OCI-LY7 (cell line): ENCODE results near the gene MS4A5. TPM values are rescaled to one million over a fixed set of nuclear protein-coding genes. Genes with fewer than 3 reads are reported as not detected.

Experiments
- BruUV-seq: library from RNA; stranded (reverse); fragments of 400-500 nt; replicated peaks from 2 replicates; lab custom pipeline; 2021; lab: Mats Ljungman, UMichigan
- CTCF ChIA-PET: fragments of 300-600 bp; sonication (Branson Sonifier 250); formaldehyde crosslinking; loops from one replicate; lab custom pipeline; 2022; ENCODE audit warnings: antibody characterized with exemption; ENCODE audit not compliant: unreplicated experiment; lab: Charles Lee
- POLR2A ChIA-PET: fragments of 300-600 bp; sonication (Branson Sonifier 250); formaldehyde crosslinking; loops from one replicate; lab custom pipeline; 2022; ENCODE audit warnings: antibody characterized with exemption; lab: Charles Lee
- DNase-seq: peaks from one replicate; pipeline ENCODE4 v3.0.0-alpha.2; 2015; ENCODE audit warnings: low spot score
- H2AFZ ChIP-seq: fragments of 200-600 bp; sonication (generic), shearing (Covaris generic); 2 replicates; pipeline ENCODE4 v1.6.1; 2014; ENCODE audit warnings: mild to moderate bottlenecking, antibody characterized with exemption, low read length, moderate library complexity
- H3K27ac ChIP-seq: fragments of 200-600 bp; sonication (generic); 2 replicates; pipeline ENCODE4 v1.5.1; 2014; ENCODE audit warnings: mixed run types, low read depth, mild to moderate bottlenecking, moderate library complexity, low read length, inconsistent platforms; ENCODE audit not compliant: poor library complexity, severe bottlenecking
- H3K36me3 ChIP-seq: fragments of 200-600 bp; sonication (generic); 2 replicates; pipeline ENCODE4 v1.6.1; 2014; ENCODE audit warnings: mild to moderate bottlenecking, antibody characterized with exemption, low read length, moderate library complexity, mixed read lengths; ENCODE audit not compliant: insufficient read depth
- H3K4me1 ChIP-seq: fragments of 200-600 bp; sonication (generic); 2 replicates; pipeline ENCODE4 v1.5.1; 2014; ENCODE audit warnings: mild to moderate bottlenecking, low read length; ENCODE audit not compliant: insufficient read depth, poor library complexity, severe bottlenecking
- H3K4me2 ChIP-seq: fragments of 200-600 bp; sonication (generic); 2 replicates; pipeline ENCODE4 v1.6.1; 2014; ENCODE audit warnings: mild to moderate bottlenecking, low read length
- H3K4me3 ChIP-seq: fragments of 200-600 bp; sonication (generic); 2 replicates; pipeline ENCODE4 v1.5.1; 2014; ENCODE audit warnings: mild to moderate bottlenecking, low read depth, low read length; ENCODE audit not compliant: poor library complexity, severe bottlenecking
- H3K79me2 ChIP-seq: fragments of 200-600 bp; sonication (generic); 2 replicates; pipeline ENCODE4 v1.6.1; 2016; ENCODE audit warnings: low read depth, mild to moderate bottlenecking, low read length, moderate library complexity, mixed read lengths; ENCODE audit not compliant: insufficient read depth
- H3K9me2 ChIP-seq: fragments of 200-600 bp; sonication (generic); 2 replicates; pipeline ENCODE4 v1.6.1; 2016; ENCODE audit warnings: mild to moderate bottlenecking, low read length, mixed read lengths; ENCODE audit not compliant: insufficient read depth
- H3K9me3 ChIP-seq: fragments of 200-600 bp; sonication (generic); 2 replicates; pipeline ENCODE4 v1.6.1; 2014; ENCODE audit warnings: mild to moderate bottlenecking, mixed run types, low read length, mixed read lengths
- H4K20me1 ChIP-seq: fragments of 200-600 bp; sonication (generic); 2 replicates; pipeline ENCODE4 v1.6.1; 2014; ENCODE audit warnings: mild to moderate bottlenecking, antibody characterized with exemption, low read length, moderate library complexity, mixed read lengths; ENCODE audit not compliant: insufficient read depth
- EZH2phosphoT487 ChIP-seq: fragments of 200-600 bp; sonication (generic); IDR thresholded peaks from 2 replicates; pipeline ENCODE4 v1.6.1; 2018; ENCODE audit warnings: low read depth, borderline replicate concordance, mild to moderate bottlenecking, mixed run types, antibody characterized with exemption, low read length, moderate library complexity, mixed read lengths
- intact Hi-C: fragments of 100-400 bp; cut with micrococcal nuclease; formaldehyde crosslinking; loops from one replicate; pipeline ENCODE4 v1.10.0; 2022; ENCODE audit not compliant: unreplicated experiment
- total RNA-seq, 2 experiments: library from RNA; depleted of rRNA in 1 of 2; stranded (reverse); fragments of >200 nt in 1 of 2; shearing (Covaris generic) in 1 of 2; gene quantifications; 2 replicates each; pipeline ENCODE4 v1.2.3, GENCODE V29; 2014 to 2022
- TF ChIP-seq, protein P1 (sequence below): fragments of 200-600 bp; sonication (generic); conservative IDR thresholded peaks from 2 replicates; pipeline ENCODE4 v1.5.1; 2014; ENCODE audit warnings: mild to moderate bottlenecking, antibody characterized with exemption, low read length, moderate library complexity, mixed read lengths

The MS4A5 gene
- total RNA-seq, 2 experiments from 2014 or later, result not detected

DNA sequence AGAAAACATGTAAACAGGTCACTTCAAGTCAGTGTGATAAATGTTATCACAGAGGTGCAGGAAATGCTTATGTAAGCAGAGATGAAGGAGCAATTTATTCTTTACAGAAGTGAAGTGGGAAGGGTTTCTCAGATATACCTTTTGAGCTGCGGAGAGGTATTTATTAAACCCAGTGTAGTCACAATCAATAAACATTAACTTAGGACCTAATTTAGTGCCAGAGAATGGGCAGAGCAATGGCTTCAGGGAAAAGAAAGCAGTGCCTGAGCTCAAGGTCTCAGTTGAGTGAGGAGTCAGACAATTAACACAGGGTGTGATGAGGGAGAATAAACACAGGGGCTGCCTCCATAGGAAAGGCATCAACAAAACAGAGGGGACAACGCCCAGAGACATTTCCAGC is 1.9 kb downstream of the MS4A5 start:
- H3K9me2 ChIP-seq, result no peaks in the 10 kb centered on the region
- H3K4me1 ChIP-seq, result no peaks in the 10 kb centered on the region
- intact Hi-C loops, result no loop called here
- no peaks in the 10 kb centered on the region for H3K36me3 ChIP-seq
- POLR2A ChIA-PET, result interaction anchor here (1.2 kb wide), 1 partner anchor 71 kb away, joined by 3 read pairs; no protein-coding TSS in a partner anchor
- H3K4me2 ChIP-seq, result no peak overlapping the region
- TF ChIP-seq EZH2phosphoT487, result no peak
- TF ChIP-seq, protein P1, sequence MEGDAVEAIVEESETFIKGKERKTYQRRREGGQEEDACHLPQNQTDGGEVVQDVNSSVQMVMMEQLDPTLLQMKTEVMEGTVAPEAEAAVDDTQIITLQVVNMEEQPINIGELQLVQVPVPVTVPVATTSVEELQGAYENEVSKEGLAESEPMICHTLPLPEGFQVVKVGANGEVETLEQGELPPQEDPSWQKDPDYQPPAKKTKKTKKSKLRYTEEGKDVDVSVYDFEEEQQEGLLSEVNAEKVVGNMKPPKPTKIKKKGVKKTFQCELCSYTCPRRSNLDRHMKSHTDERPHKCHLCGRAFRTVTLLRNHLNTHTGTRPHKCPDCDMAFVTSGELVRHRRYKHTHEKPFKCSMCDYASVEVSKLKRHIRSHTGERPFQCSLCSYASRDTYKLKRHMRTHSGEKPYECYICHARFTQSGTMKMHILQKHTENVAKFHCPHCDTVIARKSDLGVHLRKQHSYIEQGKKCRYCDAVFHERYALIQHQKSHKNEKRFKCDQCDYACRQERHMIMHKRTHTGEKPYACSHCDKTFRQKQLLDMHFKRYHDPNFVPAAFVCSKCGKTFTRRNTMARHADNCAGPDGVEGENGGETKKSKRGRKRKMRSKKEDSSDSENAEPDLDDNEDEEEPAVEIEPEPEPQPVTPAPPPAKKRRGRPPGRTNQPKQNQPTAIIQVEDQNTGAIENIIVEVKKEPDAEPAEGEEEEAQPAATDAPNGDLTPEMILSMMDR, result no peak
- no peak overlapping the region for H3K4me3 ChIP-seq
- no peaks in the 10 kb centered on the region for H3K79me2 ChIP-seq
- BruUV-seq, result no TSS peak
- no peak for DNase-seq
- no peaks in the 10 kb centered on the region for H4K20me1 ChIP-seq
- no peak overlapping the region for H2AFZ ChIP-seq
- no peak overlapping the region for H3K27ac ChIP-seq
- CTCF ChIA-PET, result no interaction called here
- H3K9me3 ChIP-seq, result no peaks in the 10 kb centered on the region

DNA sequence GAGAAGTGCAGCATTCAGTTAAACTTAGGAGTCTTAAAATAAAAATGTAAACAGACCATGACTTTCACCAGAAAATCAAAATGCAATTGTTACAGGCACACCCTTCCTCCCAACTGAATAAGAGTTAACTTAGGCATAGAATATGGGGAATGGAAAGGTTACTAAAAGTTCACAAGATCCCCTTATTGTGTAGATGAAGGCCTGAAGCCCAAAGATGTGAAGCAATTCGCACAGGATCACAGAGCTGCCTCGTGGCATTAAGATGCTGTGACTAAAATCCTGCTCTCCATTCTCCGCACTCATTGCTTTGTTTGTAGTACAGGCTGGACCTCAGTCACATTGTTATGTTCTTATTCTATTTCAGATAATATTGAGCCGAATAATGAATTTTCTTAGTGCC is 4.0 kb downstream of the MS4A5 start:
- POLR2A ChIA-PET, result no interaction called here
- DNase-seq, result no peak
- Histone ChIP-seq H4K20me1 (no peaks in the 10 kb centered on the region), H3K27ac (no peak overlapping the region), H3K4me3 (no peak overlapping the region), H3K9me2 (no peaks in the 10 kb centered on the region), H3K4me2 (no peak overlapping the region), H3K4me1 (no peaks in the 10 kb centered on the region), H3K79me2 (no peaks in the 10 kb centered on the region), H3K9me3 (no peaks in the 10 kb centered on the region), H2AFZ (no peak overlapping the region; the same call in 1 of the 2 replicates), H3K36me3 (no peaks in the 10 kb centered on the region)
- no TSS peak for BruUV-seq
- TF ChIP-seq, protein P1, result no peak
- no peak for TF ChIP-seq EZH2phosphoT487
- intact Hi-C loops, result no loop called here
- CTCF ChIA-PET, result no interaction called here

DNA sequence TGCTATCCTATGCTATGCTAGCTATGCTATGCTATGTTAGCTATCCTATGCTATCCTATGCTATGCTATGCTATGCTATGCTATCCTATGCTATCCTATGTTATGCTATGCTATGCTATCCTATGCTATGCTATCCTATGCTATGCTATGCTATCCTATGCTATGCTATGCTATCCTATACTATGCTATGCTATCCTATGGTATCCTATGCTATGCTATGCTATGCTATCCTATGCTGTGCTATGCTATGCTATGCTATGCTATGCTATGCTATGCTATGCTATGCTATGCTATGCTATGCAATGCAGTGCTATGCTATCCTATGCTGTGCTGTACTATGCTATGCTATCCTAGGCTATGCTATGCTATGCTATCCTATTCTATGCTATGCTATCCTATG is 17.7 kb downstream of the MS4A5 start:
- intact Hi-C loops, result loop anchor here (2.0 kb wide), 1 partner anchor 70 kb away; no protein-coding TSS in a partner anchor
- H3K4me2 ChIP-seq, result peak overlapping the region; percentile 90

More for the DNA sequence above, 17.7 kb downstream of the MS4A5 start:
- Histone ChIP-seq H3K79me2 (no peaks in the 10 kb centered on the region), H2AFZ (peak overlapping the region; percentile 88; the same call in 1 of the 2 replicates), H3K4me1 (peaks cover 49% of the 10 kb centered on the region), H3K9me3 (no peaks in the 10 kb centered on the region), H3K27ac (no peak overlapping the region), H3K4me3 (peak overlapping the region; percentile 60), H4K20me1 (no peaks in the 10 kb centered on the region), H3K9me2 (no peaks in the 10 kb centered on the region), H3K36me3 (no peaks in the 10 kb centered on the region)
- no peak for DNase-seq
- ChIA-PET POLR2A (no interaction called here), CTCF (no interaction called here)
- BruUV-seq, result no TSS peak
- TF ChIP-seq EZH2phosphoT487, result no peak
- TF ChIP-seq, protein P1, result no peak
